BE2C (cell line): ENCODE results near the gene IQSEC2.

ENCODE experiments used
- DNase-seq: peaks from one replicate; pipeline ENCODE4 v3.0.0-alpha.2; 2020
- H3K27me3 ChIP-seq: fragments of 250-450 bp; sonication (Bioruptor Pico); 2 replicates; pipeline ENCODE4 v1.5.1; 2020; ENCODE audit warnings: mild to moderate bottlenecking
- H3K36me3 ChIP-seq: fragments of 250-450 bp; sonication (Bioruptor Pico); 2 replicates; pipeline ENCODE4 v1.5.1; 2020; ENCODE audit warnings: mild to moderate bottlenecking
- H3K4me1 ChIP-seq: fragments of 250-450 bp; sonication (Bioruptor Pico); 2 replicates; pipeline ENCODE4 v1.5.1; 2020
- H3K4me3 ChIP-seq: 2 replicates; pipeline ENCODE4 v1.5.1; 2011; ENCODE audit warnings: low read depth, low read length
- H3K9me3 ChIP-seq: fragments of 250-450 bp; sonication (Bioruptor Pico); 2 replicates; pipeline ENCODE4 v1.5.1; 2020
- CTCF ChIP-seq: IDR thresholded peaks from 2 replicates; pipeline ENCODE4 v1.5.1; 2012; ENCODE audit warnings: mild to moderate bottlenecking, low read depth, low read length

The IQSEC2 gene

DNA sequence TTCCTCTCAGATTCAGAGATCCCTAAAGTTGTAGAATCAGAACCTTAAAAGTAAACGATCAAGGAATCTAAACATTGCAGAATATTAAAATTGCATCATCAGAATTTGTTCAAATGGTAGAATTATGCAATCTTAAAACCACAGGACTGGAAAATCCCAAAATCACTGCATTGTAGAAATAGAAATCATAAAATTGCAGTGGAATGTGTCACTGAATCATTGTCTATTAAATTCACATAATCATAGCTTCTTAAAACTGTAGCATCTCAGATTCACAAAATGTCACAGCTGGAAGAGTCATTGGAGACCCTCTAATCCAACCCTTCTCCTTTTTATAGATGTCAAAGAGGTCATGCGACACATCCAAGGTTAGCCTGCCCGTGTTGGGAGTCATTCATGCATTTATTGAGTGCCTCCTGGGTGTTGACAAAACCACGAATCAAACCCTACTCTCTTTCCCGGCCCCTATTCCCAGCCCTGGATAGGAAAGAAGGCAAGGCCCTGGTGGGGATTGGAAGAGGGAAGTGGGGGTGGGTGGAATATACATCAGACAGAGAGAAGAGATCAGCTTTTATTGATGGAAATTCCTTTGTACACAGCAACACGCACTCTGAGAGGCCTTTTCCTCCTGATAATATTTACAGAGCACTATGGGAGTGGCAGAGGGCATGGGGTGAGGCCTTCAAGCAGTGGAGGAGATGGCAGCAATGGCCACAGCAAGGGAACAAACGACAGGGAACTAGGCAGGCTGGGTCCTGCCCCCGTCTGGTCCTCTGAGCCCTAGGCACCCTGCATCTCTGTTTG lies 15.4 kb downstream of the IQSEC2 start:
- no peak for TF ChIP-seq CTCF
- H3K4me1 ChIP-seq, result no peaks in the 10 kb centered on the region
- DNase-seq, result no peak
- H3K36me3 ChIP-seq, result no peaks in the 10 kb centered on the region
- no peaks in the 10 kb centered on the region for H3K9me3 ChIP-seq
- no peak overlapping the region for H3K4me3 ChIP-seq
- H3K27me3 ChIP-seq, result no peaks in the 10 kb centered on the region

DNA sequence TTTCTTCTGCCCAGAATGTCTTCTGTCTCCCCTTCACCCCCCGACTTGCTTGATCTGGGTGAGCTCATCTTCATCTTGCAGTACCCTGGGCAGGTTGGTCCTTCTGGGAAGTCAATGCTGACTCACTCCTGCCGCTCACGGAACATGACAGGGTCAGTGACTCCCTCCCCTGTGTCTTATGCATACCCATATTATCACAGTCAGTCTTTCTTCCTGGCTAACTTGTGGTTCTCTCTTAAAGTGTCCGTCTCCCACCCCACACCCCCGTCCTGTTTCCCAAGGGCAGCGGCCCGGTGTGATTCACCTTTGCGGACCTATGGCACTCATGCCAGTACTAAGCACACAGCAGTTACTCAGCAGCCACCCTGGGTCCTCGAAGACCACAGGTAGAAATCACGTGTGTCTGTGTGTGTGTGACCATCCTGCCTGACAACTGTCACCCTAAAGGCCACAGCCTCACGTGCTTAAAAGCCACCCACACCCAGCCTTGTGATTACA lies 17.7 kb downstream of the IQSEC2 start:
- Histone ChIP-seq H3K4me3 (no peak overlapping the region), H3K36me3 (no peaks in the 10 kb centered on the region), H3K4me1 (no peaks in the 10 kb centered on the region), H3K9me3 (no peaks in the 10 kb centered on the region), H3K27me3 (no peaks in the 10 kb centered on the region)
- no peak for DNase-seq
- no peak for TF ChIP-seq CTCF

DNA sequence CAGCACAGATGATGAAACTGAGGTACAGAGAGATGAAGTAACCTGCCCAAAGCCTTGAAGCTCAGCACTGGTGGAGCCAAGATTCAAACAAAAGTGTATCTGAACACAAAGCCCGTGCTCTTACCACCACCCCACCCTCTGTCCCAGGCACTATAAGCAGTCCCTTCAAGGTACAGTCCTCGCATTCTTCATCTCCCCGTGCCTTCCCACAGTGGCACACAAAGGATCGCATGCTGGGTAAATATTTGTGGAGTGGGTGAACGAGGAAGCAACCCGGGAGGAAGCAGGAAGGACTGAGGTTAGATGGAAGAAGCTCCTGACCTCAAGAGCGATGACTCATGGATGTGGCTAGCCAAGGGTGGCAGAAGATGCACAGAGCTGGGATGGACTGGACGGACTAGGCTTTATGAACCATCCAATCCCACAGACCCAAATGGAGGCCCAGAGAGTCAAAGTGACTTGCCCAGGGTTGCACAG lies 18.4 kb downstream of the IQSEC2 start:
- Histone ChIP-seq H3K4me3 (no peak overlapping the region), H3K27me3 (no peaks in the 10 kb centered on the region), H3K36me3 (no peaks in the 10 kb centered on the region), H3K4me1 (no peaks in the 10 kb centered on the region), H3K9me3 (no peaks in the 10 kb centered on the region)
- no peak for TF ChIP-seq CTCF
- DNase-seq, result no peak

DNA sequence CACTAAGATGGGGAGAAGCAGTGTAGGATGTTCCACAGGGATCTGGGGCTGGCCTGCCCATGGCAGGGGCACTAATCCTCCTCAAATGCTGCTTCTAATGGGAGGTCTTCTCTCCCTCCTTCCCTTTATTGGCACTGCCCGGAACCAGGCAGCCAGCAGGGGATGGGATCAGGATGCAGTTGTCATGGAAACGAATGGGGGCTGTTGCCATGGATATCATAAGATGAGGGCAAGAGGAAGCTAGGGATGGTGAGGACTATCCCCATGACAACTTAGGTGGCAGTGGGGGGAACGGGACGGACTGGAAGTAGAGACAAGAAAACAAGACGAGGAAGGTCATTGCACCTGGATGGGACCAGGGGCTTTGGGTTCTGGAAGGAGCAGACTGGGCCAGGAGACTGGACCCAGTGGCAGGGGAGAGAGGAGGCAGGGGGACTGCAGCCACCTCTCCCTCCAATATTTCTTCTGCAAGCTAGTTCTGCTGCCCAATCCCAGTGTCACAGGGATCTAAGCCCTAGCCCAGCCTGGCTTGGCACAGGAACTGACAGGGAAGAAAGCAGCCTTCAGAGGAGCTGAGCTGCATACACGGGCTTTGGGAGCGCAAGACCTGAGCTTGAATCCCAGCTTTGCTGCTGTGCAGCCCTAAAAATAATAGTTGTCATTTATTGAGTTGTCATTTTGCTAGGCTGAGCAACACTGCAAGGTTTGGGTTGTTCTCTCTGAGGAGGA lies 19.0 kb downstream of the IQSEC2 start:
- no peaks in the 10 kb centered on the region for H3K36me3 ChIP-seq
- no peak for TF ChIP-seq CTCF
- H3K9me3 ChIP-seq, result no peaks in the 10 kb centered on the region
- no peaks in the 10 kb centered on the region for H3K27me3 ChIP-seq
- no peak for DNase-seq
- no peaks in the 10 kb centered on the region for H3K4me1 ChIP-seq
- no peak overlapping the region for H3K4me3 ChIP-seq

DNA sequence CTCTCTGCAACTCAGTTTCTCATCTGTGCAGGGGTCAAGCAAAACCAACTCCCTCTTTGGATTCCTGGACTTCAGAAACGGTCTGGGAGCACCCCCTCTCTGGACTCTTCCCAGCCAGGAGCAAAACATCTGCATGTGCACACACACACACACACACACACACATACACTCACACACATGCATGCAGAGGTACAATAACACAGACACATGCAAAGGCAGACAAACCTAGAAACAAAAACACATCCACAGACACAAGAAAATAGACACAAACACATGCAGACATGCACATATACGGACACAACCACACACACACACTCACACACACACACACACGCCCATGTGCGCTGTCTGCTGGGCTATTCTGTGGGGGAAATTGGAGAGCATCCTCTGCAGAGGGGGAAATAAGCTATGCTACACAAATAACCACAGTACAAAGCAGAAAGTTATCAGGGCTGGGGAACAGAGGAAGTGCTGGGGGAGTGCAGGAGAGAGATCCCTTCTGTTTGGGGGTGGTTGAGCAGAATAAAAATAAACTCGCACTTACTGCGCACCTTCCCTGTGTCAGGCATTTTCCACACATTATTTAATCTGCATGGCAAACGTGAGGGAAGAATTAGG lies 19.9 kb downstream of the IQSEC2 start:
- no peak overlapping the region for H3K4me3 ChIP-seq
- no peaks in the 10 kb centered on the region for H3K4me1 ChIP-seq
- DNase-seq, result no peak
- H3K9me3 ChIP-seq, result no peaks in the 10 kb centered on the region
- no peaks in the 10 kb centered on the region for H3K36me3 ChIP-seq
- no peaks in the 10 kb centered on the region for H3K27me3 ChIP-seq
- no peak for TF ChIP-seq CTCF
